ENCODE results near the gene MAP3K13. TPM values are rescaled to one million over a fixed set of nuclear protein-coding genes. Genes with fewer than 3 reads are reported as not detected.
"Not testable (repeated sequence)": the region's sequence is repeated elsewhere in the genome, so short reads cannot be mapped to it uniquely, and the experiment has no call there.

The MAP3K13 gene
- polyA plus RNA-seq, 1 donor (not counting 4 experiments of a cell fraction or from before 2014, with no cell fraction given): 23.0 TPM

DNA sequence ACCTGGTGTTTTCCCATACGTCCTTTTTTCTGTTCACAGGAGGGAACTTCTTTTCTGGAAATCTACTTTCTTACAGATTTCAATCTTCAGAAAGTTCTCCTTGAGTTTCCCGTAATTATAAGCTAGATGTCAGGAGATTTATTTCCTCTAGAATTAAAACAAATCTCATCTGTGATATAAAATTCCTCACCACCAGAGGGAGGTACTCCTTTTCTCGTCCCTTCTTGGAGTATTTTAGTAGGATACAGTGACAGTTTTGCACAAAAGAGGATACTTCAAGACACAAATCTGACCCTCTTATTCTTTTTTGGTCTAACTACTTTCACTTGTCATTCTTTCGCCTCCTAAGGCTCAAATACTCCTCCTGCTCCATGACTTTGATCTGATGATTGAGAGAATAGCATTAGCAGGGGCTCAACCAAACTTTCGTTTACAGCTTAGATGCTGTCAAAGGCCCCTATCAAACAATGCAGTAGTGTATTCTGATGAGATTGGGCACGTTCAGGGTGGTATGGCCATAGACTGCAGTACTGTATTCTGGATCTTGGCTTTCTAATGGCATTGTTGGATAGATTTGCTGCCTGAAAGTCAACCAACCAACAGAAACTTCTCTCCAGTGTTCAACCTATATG is 97.9 kb downstream of the MAP3K13 start:
- Histone ChIP-seq H3K4me3 (ENCODE audit: control insufficient read depth in 2 of 3, extremely low read depth in 1 of 3, insufficient read depth in 2 of 3, low read depth in 1 of 3, low read length in 3 of 3) (no peak overlapping the region), H3K4me2 (ENCODE audit: control insufficient read depth, extremely low read depth, insufficient read depth, low read depth, low read length) (peak overlapping the region; percentile 69), H3K79me2 (ENCODE audit: control insufficient read depth, insufficient read depth, low read length) (no peaks in the 10 kb centered on the region), H3K9ac (ENCODE audit: control insufficient read depth, extremely low read depth, insufficient read depth, low read length) (no peak overlapping the region), H3K9me1 (ENCODE audit: control insufficient read depth, extremely low read depth, insufficient read depth, low read length) (no peaks in the 10 kb centered on the region), H3K27ac (ENCODE audit: control insufficient read depth, insufficient read depth, low read length) (no peak overlapping the region), H3K4me1 (ENCODE audit: control insufficient read depth, extremely low read depth, insufficient read depth, low read length) (no peaks in the 10 kb centered on the region), H3K36me3 (ENCODE audit: control insufficient read depth in 2 of 2, extremely low read depth in 1 of 2, insufficient read depth in 2 of 2, low read length in 2 of 2) (no peaks in the 10 kb centered on the region), H2AFZ (ENCODE audit: control insufficient read depth, low read length) (no peak overlapping the region), H3K27me3 (ENCODE audit: control insufficient read depth, extremely low read depth, insufficient read depth, low read length) (no peaks in the 10 kb centered on the region), H3K9me3 (ENCODE audit: control insufficient read depth, low read depth, low read length) (no peaks in the 10 kb centered on the region), H4K20me1 (ENCODE audit: control insufficient read depth, extremely low read depth, insufficient read depth, low read length) (no peaks in the 10 kb centered on the region)
- FAIRE-seq (no peak), DNase-seq (ENCODE audit: low read depth, low spot score) (no peak)
- TF ChIP-seq, protein P1, sequence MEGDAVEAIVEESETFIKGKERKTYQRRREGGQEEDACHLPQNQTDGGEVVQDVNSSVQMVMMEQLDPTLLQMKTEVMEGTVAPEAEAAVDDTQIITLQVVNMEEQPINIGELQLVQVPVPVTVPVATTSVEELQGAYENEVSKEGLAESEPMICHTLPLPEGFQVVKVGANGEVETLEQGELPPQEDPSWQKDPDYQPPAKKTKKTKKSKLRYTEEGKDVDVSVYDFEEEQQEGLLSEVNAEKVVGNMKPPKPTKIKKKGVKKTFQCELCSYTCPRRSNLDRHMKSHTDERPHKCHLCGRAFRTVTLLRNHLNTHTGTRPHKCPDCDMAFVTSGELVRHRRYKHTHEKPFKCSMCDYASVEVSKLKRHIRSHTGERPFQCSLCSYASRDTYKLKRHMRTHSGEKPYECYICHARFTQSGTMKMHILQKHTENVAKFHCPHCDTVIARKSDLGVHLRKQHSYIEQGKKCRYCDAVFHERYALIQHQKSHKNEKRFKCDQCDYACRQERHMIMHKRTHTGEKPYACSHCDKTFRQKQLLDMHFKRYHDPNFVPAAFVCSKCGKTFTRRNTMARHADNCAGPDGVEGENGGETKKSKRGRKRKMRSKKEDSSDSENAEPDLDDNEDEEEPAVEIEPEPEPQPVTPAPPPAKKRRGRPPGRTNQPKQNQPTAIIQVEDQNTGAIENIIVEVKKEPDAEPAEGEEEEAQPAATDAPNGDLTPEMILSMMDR (optimal IDR thresholded peaks at IDR 0.05 in 1 of 3, IDR thresholded peaks at IDR 0.05 in 1 of 3, conservative IDR thresholded peaks at IDR 0.05 in 1 of 3; ENCODE audit: extremely low read depth in 1 of 3, insufficient read depth in 2 of 3, low read length in 3 of 3): peak in 2 of 3 experiments; percentile 10 to 51
- TF ChIP-seq EZH2 (IDR thresholded peaks at IDR 0.05; ENCODE audit: low read length): no peak
- dilution Hi-C loops (cut with MboI; ENCODE audit: extremely low pct_ligation_motif_present, low sequenced_read_pairs): no loop called here

DNA sequence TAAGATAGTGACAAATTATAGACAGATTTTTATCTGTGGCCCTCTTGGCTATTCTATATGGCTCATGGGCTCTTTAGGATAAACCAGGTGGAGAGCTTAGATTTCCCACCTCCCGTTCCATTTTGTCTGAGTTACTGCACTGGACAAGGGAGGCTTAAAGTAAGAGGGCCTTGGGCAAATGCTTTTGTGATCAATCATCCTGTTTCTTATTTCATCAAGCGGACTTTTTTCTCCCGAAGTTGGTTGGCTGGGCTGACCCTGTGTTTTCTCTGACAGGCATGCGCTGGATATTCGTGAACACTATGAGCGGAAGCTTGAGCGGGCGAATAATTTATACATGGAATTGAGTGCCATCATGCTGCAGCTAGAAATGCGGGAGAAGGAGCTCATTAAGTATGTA is 102.5 kb downstream of the MAP3K13 start:
- Histone ChIP-seq H3K36me3 (ENCODE audit: control insufficient read depth in 2 of 2, extremely low read depth in 1 of 2, insufficient read depth in 2 of 2, low read length in 2 of 2) (peaks cover 0 to 2% of the 10 kb centered on the region in 2 experiments), H2AFZ (ENCODE audit: control insufficient read depth, low read length) (no peak overlapping the region), H3K27ac (ENCODE audit: control insufficient read depth, insufficient read depth, low read length) (no peak overlapping the region), H3K4me2 (ENCODE audit: control insufficient read depth, extremely low read depth, insufficient read depth, low read depth, low read length) (no peak overlapping the region), H3K9me3 (ENCODE audit: control insufficient read depth, low read depth, low read length) (no peaks in the 10 kb centered on the region), H3K9me1 (ENCODE audit: control insufficient read depth, extremely low read depth, insufficient read depth, low read length) (no peaks in the 10 kb centered on the region), H3K79me2 (ENCODE audit: control insufficient read depth, insufficient read depth, low read length) (no peaks in the 10 kb centered on the region), H3K9ac (ENCODE audit: control insufficient read depth, extremely low read depth, insufficient read depth, low read length) (no peak overlapping the region), H4K20me1 (ENCODE audit: control insufficient read depth, extremely low read depth, insufficient read depth, low read length) (no peaks in the 10 kb centered on the region), H3K27me3 (ENCODE audit: control insufficient read depth, extremely low read depth, insufficient read depth, low read length) (no peaks in the 10 kb centered on the region), H3K4me1 (ENCODE audit: control insufficient read depth, extremely low read depth, insufficient read depth, low read length) (no peaks in the 10 kb centered on the region), H3K4me3 (ENCODE audit: control insufficient read depth in 2 of 3, extremely low read depth in 1 of 3, insufficient read depth in 2 of 3, low read depth in 1 of 3, low read length in 3 of 3) (no peak overlapping the region)
- FAIRE-seq (no peak), DNase-seq (ENCODE audit: low read depth, low spot score) (no peak)
- dilution Hi-C loops (cut with MboI; ENCODE audit: extremely low pct_ligation_motif_present, low sequenced_read_pairs): no loop called here
- TF ChIP-seq, protein P1 (optimal IDR thresholded peaks at IDR 0.05 in 1 of 3, IDR thresholded peaks at IDR 0.05 in 1 of 3, conservative IDR thresholded peaks at IDR 0.05 in 1 of 3; ENCODE audit: extremely low read depth in 1 of 3, insufficient read depth in 2 of 3, low read length in 3 of 3): no peak
- no peak for TF ChIP-seq EZH2 (IDR thresholded peaks at IDR 0.05; ENCODE audit: low read length)

DNA sequence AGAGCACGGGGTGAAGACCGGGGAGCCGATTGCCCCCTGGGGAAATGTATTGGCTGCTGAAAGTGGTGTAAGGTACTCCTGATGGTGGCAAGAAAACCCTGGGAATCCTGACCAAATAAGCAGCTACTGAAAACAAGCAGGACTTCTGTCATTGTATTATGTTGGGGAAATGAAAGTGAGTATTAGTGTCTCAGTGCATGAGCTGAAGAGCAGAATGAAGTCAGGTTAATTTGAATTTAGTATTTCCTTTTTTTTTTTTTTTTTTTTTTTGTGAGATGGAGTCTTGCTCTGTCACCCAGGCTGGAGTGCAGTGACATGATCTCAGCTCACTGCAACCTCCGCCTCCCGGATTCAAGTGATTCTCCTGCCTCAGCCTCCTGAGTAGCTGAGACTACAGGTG is 103.2 kb downstream of the MAP3K13 start:
- DNase-seq (ENCODE audit: low read depth, low spot score); H3K4me2 ChIP-seq (ENCODE audit: control insufficient read depth, extremely low read depth, insufficient read depth, low read depth, low read length); dilution Hi-C loops (cut with MboI; ENCODE audit: extremely low pct_ligation_motif_present, low sequenced_read_pairs); FAIRE-seq; H3K27ac ChIP-seq (ENCODE audit: control insufficient read depth, insufficient read depth, low read length); H3K9ac ChIP-seq (ENCODE audit: control insufficient read depth, extremely low read depth, insufficient read depth, low read length); H3K4me3 ChIP-seq (ENCODE audit: control insufficient read depth in 2 of 3, extremely low read depth in 1 of 3, insufficient read depth in 2 of 3, low read depth in 1 of 3, low read length in 3 of 3); H3K4me1 ChIP-seq (ENCODE audit: control insufficient read depth, extremely low read depth, insufficient read depth, low read length); H3K9me3 ChIP-seq (ENCODE audit: control insufficient read depth, low read depth, low read length); H3K79me2 ChIP-seq (ENCODE audit: control insufficient read depth, insufficient read depth, low read length); H3K27me3 ChIP-seq (ENCODE audit: control insufficient read depth, extremely low read depth, insufficient read depth, low read length); H2AFZ ChIP-seq (ENCODE audit: control insufficient read depth, low read length); H3K9me1 ChIP-seq (ENCODE audit: control insufficient read depth, extremely low read depth, insufficient read depth, low read length); H3K36me3 ChIP-seq (ENCODE audit: control insufficient read depth in 2 of 2, extremely low read depth in 1 of 2, insufficient read depth in 2 of 2, low read length in 2 of 2); H4K20me1 ChIP-seq (ENCODE audit: control insufficient read depth, extremely low read depth, insufficient read depth, low read length): not testable (repeated sequence)
